A172 (cell line): Measurements from ENCODE around the gene ZCCHC8. TPM values are rescaled to one million over a fixed set of nuclear protein-coding genes. Genes with fewer than 3 reads are reported as not detected.
A peak's percentile ranks its signal among the peaks of the same experiment; 100 is the strongest.

ENCODE experiments used
- DNase-seq: peaks from one replicate; pipeline ENCODE4 v3.0.0-alpha.2; 2015; ENCODE audit warnings: low spot score
- total RNA-seq: library from RNA; depleted of rRNA; stranded (reverse); fragments of >200 nt; shearing (Covaris generic); gene quantifications from 2 replicates; pipeline ENCODE4 v1.2.3, GENCODE V29; 2014; rRNA removed

ZCCHC8 gene
- total RNA-seq, 1 experiment from 2014 or later: 30.2 TPM

GRCh38 chr12:122427403-122427802 is 73.3 kb downstream of the ZCCHC8 start:
- no peak for DNase-seq

- peak; percentile 66 for DNase-seq
Observed at GRCh38 chr12:122423258-122424165, 77.2 kb downstream of the ZCCHC8 start.

- DNase-seq: peak; percentile 52
Observed at GRCh38 chr12:122422730-122423257, 77.9 kb downstream of the ZCCHC8 start.

GRCh38 chr12:122421821-122422729 is 78.7 kb downstream of the ZCCHC8 start, which contains the start of gene CLIP1:
Gene CLIP1, minus strand, starts transcription at chr12:122422669. Its CDS starts 42,217 bp downstream, at chr12:122380452.
- peak; percentile 42 for DNase-seq

Other genes with a start within 250 kb of the ZCCHC8 start
- gene VPS33A, start 234.4 kb downstream of the ZCCHC8 start, total RNA-seq: 28.0 and 33.1 TPM in 2 replicates
- 52.0 and 58.5 TPM in 2 replicates for gene CLIP1, start 78.3 kb downstream of the ZCCHC8 start, total RNA-seq
- 54.0 and 69.1 TPM in 2 replicates for gene RSRC2, start 26.0 kb upstream of the ZCCHC8 start, total RNA-seq
- 43.3 and 49.0 TPM in 2 replicates for gene KNTC1, start 26.3 kb upstream of the ZCCHC8 start, total RNA-seq
- gene HCAR2, start 202.4 kb upstream of the ZCCHC8 start, total RNA-seq: not detected in 2 replicates
- gene HCAR3, start 215.9 kb upstream of the ZCCHC8 start, total RNA-seq: not detected in 2 replicates
- not detected in 2 replicates for gene HCAR1, start 229.9 kb upstream of the ZCCHC8 start, total RNA-seq